ENCODE measurements around the gene KANSL1.

DNA sequence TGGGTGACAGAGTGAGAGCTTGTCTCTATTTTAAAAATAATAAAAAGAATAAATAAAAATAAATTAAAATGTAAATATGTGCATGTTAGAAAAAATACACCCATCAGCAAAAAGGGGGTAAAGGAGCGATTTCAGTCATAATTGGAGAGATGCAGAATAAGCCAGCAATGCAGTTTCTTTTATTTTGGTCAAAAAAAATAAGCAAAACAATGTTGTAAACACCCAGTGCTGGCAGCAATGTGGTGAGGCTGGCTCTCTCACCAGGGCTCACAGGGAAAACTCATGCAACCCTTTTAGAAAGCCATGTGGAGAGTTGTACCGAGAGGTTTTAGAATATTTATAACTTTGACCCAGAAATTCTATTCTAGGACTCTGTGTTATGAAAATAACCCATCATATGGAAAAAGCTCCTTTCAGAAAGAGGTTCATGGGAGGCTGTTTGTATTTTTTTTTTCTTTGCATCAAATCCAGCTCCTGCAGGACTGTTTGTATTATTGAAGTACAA lies 185.7 kb downstream of the KANSL1 start:
- TF ChIP-seq EZH2 (IDR thresholded peaks at IDR 0.05; ENCODE audit: borderline replicate concordance, low read length) = no peak
- TF ChIP-seq, protein P1, sequence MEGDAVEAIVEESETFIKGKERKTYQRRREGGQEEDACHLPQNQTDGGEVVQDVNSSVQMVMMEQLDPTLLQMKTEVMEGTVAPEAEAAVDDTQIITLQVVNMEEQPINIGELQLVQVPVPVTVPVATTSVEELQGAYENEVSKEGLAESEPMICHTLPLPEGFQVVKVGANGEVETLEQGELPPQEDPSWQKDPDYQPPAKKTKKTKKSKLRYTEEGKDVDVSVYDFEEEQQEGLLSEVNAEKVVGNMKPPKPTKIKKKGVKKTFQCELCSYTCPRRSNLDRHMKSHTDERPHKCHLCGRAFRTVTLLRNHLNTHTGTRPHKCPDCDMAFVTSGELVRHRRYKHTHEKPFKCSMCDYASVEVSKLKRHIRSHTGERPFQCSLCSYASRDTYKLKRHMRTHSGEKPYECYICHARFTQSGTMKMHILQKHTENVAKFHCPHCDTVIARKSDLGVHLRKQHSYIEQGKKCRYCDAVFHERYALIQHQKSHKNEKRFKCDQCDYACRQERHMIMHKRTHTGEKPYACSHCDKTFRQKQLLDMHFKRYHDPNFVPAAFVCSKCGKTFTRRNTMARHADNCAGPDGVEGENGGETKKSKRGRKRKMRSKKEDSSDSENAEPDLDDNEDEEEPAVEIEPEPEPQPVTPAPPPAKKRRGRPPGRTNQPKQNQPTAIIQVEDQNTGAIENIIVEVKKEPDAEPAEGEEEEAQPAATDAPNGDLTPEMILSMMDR (conservative IDR thresholded peaks at IDR 0.05 in 1 of 2, IDR thresholded peaks at IDR 0.05 in 1 of 2; ENCODE audit: extremely low read depth in 1 of 2, insufficient read depth in 1 of 2, low read depth in 1 of 2, low read length in 2 of 2) = no peak
